ENCODE results near the gene DCLRE1A.

Gene DCLRE1A

GRCh38 chr10:113808168-113808567 is 45.7 kb downstream of the DCLRE1A start:
- no peak for TF ChIP-seq CTCF (IDR thresholded peaks at IDR 0.05; ENCODE audit: borderline replicate concordance, extremely low read depth, low read length, poor library complexity, severe bottlenecking)
- TF ChIP-seq EZH2 (IDR thresholded peaks at IDR 0.05; ENCODE audit: borderline replicate concordance, low read depth, low read length, severe bottlenecking) = no peak
- peaks cover 22% of the 10 kb centered on the region for H3K27me3 ChIP-seq (ENCODE audit: insufficient read depth, low read length, poor library complexity)
- H3K27ac ChIP-seq (ENCODE audit: low read length) = no peak overlapping the region
- no peak overlapping the region for H3K4me2 ChIP-seq (ENCODE audit: insufficient read depth, low read length)
- no peaks in the 10 kb centered on the region for H4K20me1 ChIP-seq (ENCODE audit: insufficient read depth, low read length)
- no peak for DNase-seq
- no peaks in the 10 kb centered on the region for H3K4me1 ChIP-seq (ENCODE audit: insufficient read depth, low read length)
- no peaks in the 10 kb centered on the region for H3K9me3 ChIP-seq (ENCODE audit: insufficient read depth, low read length, severe bottlenecking)
- H3K79me2 ChIP-seq (ENCODE audit: insufficient read depth, low read length) = no peaks in the 10 kb centered on the region
- no peak overlapping the region for H3K9ac ChIP-seq (ENCODE audit: low read depth, low read length)
- H3K36me3 ChIP-seq (ENCODE audit: insufficient read depth, low read length) = no peaks in the 10 kb centered on the region
- H3K4me3 ChIP-seq (ENCODE audit: low read depth in 1 of 2, low read length in 2 of 2) = no peak overlapping the region
- no peak overlapping the region for H2AFZ ChIP-seq (ENCODE audit: low read depth, low read length)
- no peak for ATAC-seq (ENCODE audit: insufficient read depth, low read depth)

- no peak overlapping the region for H2AFZ ChIP-seq (ENCODE audit: low read depth, low read length)
- DNase-seq (no peak), ATAC-seq (ENCODE audit: insufficient read depth, low read depth) (no peak)
- no peaks in the 10 kb centered on the region for H3K36me3 ChIP-seq (ENCODE audit: insufficient read depth, low read length)
- H3K27ac ChIP-seq (ENCODE audit: low read length) = no peak overlapping the region
- H3K4me1 ChIP-seq (ENCODE audit: insufficient read depth, low read length) = no peaks in the 10 kb centered on the region
- H3K27me3 ChIP-seq (ENCODE audit: insufficient read depth, low read length, poor library complexity) = peaks cover 22% of the 10 kb centered on the region
- no peaks in the 10 kb centered on the region for H3K79me2 ChIP-seq (ENCODE audit: insufficient read depth, low read length)
- no peak overlapping the region for H3K4me2 ChIP-seq (ENCODE audit: insufficient read depth, low read length)
- no peak overlapping the region for H3K9ac ChIP-seq (ENCODE audit: low read depth, low read length)
- no peaks in the 10 kb centered on the region for H4K20me1 ChIP-seq (ENCODE audit: insufficient read depth, low read length)
- H3K9me3 ChIP-seq (ENCODE audit: insufficient read depth, low read length, severe bottlenecking) = no peaks in the 10 kb centered on the region
- TF ChIP-seq CTCF (IDR thresholded peaks at IDR 0.05; ENCODE audit: borderline replicate concordance, extremely low read depth, low read length, poor library complexity, severe bottlenecking) = no peak
- no peak for TF ChIP-seq EZH2 (IDR thresholded peaks at IDR 0.05; ENCODE audit: borderline replicate concordance, low read depth, low read length, severe bottlenecking)
- H3K4me3 ChIP-seq (ENCODE audit: low read depth in 1 of 2, low read length in 2 of 2) = no peak overlapping the region
Observed at GRCh38 chr10:113806503-113806902, 47.4 kb downstream of the DCLRE1A start.

DNA sequence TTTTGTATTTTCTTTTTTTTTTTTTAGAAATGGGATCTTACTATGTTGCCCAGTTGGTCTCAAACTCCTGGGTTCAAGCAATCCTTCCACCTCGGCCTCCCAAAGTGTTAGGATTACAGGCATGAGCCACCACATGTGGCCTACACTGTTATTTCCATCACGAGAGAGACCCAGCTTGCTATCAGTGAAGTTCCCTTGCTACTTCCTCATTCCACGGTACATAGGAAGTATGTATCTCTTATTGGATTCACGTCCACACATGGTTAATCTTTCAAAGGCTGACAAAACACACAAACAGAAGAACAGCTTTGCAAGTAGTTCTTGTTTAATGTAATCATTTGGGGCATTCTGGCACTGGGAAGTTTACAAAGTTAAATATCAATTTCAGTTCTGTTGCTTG is 50.9 kb downstream of the DCLRE1A start:
- H3K9me3 ChIP-seq (ENCODE audit: insufficient read depth, low read length, severe bottlenecking) = no peaks in the 10 kb centered on the region
- H3K27ac ChIP-seq (ENCODE audit: low read length) = no peak overlapping the region
- H2AFZ ChIP-seq (ENCODE audit: low read depth, low read length) = no peak overlapping the region
- ATAC-seq (ENCODE audit: insufficient read depth, low read depth) = no peak
- peaks cover 19% of the 10 kb centered on the region for H3K27me3 ChIP-seq (ENCODE audit: insufficient read depth, low read length, poor library complexity)
- H3K36me3 ChIP-seq (ENCODE audit: insufficient read depth, low read length) = no peaks in the 10 kb centered on the region
- no peak overlapping the region for H3K9ac ChIP-seq (ENCODE audit: low read depth, low read length)
- no peaks in the 10 kb centered on the region for H3K4me1 ChIP-seq (ENCODE audit: insufficient read depth, low read length)
- H3K4me2 ChIP-seq (ENCODE audit: insufficient read depth, low read length) = no peak overlapping the region
- no peak for TF ChIP-seq EZH2 (IDR thresholded peaks at IDR 0.05; ENCODE audit: borderline replicate concordance, low read depth, low read length, severe bottlenecking)
- no peak for TF ChIP-seq CTCF (IDR thresholded peaks at IDR 0.05; ENCODE audit: borderline replicate concordance, extremely low read depth, low read length, poor library complexity, severe bottlenecking)
- DNase-seq = no peak
- H4K20me1 ChIP-seq (ENCODE audit: insufficient read depth, low read length) = no peaks in the 10 kb centered on the region
- no peak overlapping the region for H3K4me3 ChIP-seq (ENCODE audit: low read depth in 1 of 2, low read length in 2 of 2)
- no peaks in the 10 kb centered on the region for H3K79me2 ChIP-seq (ENCODE audit: insufficient read depth, low read length)

DNA sequence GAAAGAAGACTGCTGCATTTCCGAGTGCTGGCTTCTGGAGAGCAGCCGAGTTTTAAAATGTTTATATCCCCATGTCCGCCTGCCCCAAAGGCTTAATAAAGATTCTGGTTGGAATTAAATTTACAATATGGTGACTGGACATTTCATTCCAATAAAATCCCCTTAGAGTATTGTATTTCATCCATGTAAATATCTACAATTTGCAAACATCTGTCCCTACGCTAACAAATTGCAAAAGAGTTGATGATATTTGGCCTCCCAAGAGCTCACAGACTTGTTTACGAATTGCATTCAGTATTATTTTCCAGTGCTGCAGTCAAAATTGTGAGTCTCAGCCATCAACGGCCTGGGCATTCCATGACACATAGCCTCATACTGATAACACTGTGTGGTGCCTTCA is 52.3 kb downstream of the DCLRE1A start:
- Histone ChIP-seq H3K4me3 (ENCODE audit: low read depth in 1 of 2, low read length in 2 of 2) (no peak overlapping the region), H3K27me3 (ENCODE audit: insufficient read depth, low read length, poor library complexity) (peaks cover 21% of the 10 kb centered on the region), H3K9ac (ENCODE audit: low read depth, low read length) (no peak overlapping the region), H3K4me2 (ENCODE audit: insufficient read depth, low read length) (no peak overlapping the region), H3K4me1 (ENCODE audit: insufficient read depth, low read length) (no peaks in the 10 kb centered on the region), H3K27ac (ENCODE audit: low read length) (no peak overlapping the region), H3K36me3 (ENCODE audit: insufficient read depth, low read length) (no peaks in the 10 kb centered on the region), H2AFZ (ENCODE audit: low read depth, low read length) (peak overlapping the region; percentile 46; the same call in 1 of the 2 replicates), H4K20me1 (ENCODE audit: insufficient read depth, low read length) (no peaks in the 10 kb centered on the region), H3K79me2 (ENCODE audit: insufficient read depth, low read length) (no peaks in the 10 kb centered on the region), H3K9me3 (ENCODE audit: insufficient read depth, low read length, severe bottlenecking) (no peaks in the 10 kb centered on the region)
- TF ChIP-seq EZH2 (IDR thresholded peaks at IDR 0.05; ENCODE audit: borderline replicate concordance, low read depth, low read length, severe bottlenecking) (no peak), CTCF (IDR thresholded peaks at IDR 0.05; ENCODE audit: borderline replicate concordance, extremely low read depth, low read length, poor library complexity, severe bottlenecking) (no peak)
- DNase-seq (no peak), ATAC-seq (ENCODE audit: insufficient read depth, low read depth) (no peak)

All from DND-41 (cell line).